Measurements from ENCODE around the gene SBK1.
"Not testable (repeated sequence)": the region's sequence is repeated elsewhere in the genome, so short reads cannot be mapped to it uniquely, and the experiment has no call there.

Gene SBK1

GRCh38 chr16:28362600-28362999 is 70.3 kb downstream of the SBK1 start:
- not testable (repeated sequence) for DNase-seq

- DNase-seq: not testable (repeated sequence)
These were observed 71.1 kb downstream of the SBK1 start, which contains the start of gene NPIPB6 for GRCh38 chr16:28363408-28363807. NPIPB6 (minus strand) TSS chr16:28363508; CDS start chr16:28362822, 686 bp downstream.

DNA sequence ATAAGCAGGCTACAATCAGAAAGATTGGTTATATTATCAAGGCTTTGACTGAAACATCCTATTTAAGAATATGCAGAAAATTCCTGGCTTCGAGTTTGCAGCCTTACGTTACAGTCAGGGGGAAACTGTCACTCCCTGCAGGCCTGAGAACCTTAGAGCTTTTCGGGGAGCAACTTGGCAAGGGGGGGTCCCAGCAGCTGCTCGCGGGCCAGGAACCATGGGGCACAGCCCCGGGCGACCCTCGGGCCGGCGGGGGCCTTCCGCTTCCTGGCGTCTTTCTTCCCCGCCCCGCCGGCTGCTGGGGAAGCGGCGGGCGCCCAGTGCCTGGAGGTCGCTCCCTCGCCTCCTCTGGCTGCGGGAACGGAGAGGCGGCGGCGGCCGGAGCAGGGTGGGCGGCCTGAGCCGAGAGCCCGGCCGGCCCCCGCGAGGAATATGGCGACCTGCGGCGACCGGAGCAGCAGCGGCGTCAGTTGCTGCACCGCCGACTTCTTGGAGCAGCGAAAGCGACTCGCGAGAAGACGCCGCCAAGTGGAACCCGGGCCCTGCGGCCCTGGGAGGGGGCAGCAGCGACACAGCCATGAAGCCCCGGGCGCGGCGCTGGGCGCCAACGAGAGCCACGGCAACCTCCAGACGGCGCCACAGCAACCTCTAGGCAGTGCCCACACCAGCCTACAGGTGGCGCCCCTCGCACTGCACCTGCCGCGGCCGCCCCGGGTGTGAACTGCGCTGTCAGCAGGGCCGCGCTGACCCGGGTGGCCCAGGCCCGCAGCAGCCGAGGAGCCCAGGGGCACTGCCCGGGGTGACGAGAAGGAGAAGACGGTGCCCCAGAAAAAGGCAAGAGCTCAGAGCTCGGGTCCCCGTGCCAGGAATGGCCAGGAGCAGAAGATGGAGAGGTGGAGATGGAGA is 72.2 kb downstream of the SBK1 start:
- DNase-seq: not testable (repeated sequence)

GRCh38 chr16:28367926-28368325 is 75.6 kb downstream of the SBK1 start:
- DNase-seq: not testable (repeated sequence)

Data from stimulated activated CD4-positive, alpha-beta T cell treated with anti-CD3 and anti-CD28 coated beads, Interleukin-15, amount 100 ng/mL, for 24 hours (primary cell).